Dermis blood vessel endothelial cell (primary cell): ENCODE data around the gene SPEF1. TPM values are rescaled to one million over a fixed set of nuclear protein-coding genes. Genes with fewer than 3 reads are reported as not detected.

ENCODE experiments used
- DNase-seq: peaks from one replicate; pipeline ENCODE4 v3.0.0; 2010
- total RNA-seq: library from RNA; depleted of rRNA; stranded (reverse); fragments of >200 nt; gene quantifications from 2 replicates; pipeline ENCODE4 v1.2.3, GENCODE V29; 2014

The SPEF1 gene
- total RNA-seq, 1 donor from 2014 or later = not detected

DNA sequence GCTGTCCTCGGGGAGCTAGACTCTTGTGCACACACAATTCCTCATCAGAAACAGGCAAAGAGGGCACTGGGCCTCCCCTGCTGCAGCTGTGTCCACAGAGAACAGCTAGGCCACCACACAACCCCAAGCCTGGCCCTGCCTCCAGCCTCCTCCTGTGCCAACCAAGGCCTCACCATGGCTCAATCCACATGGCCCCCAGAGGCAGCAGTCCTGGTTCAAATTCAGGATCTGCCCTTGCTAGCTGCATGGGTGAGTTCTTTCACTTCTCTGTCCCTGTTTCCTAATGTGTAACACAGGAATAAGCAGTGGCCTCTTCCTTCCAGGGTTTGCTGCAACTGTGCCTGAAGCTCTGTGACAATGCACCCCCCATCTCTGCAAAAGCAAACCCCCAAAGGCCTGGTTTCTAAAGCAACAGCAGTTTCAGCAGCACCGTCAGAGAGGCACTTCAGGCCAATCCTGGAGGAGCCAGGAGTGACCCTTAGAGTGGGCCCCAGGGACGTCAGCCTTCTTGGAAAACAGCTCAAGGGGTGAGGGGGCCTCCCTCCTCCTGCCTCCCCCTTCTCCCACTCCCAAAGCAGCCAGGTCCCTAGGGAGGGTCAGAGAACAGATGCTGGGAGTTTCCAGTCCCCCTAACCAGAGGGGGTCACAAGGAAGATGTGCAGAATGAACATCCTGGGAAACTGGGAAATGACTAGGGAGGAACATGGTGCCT, 15.9 kb downstream of the SPEF1 start:
- DNase-seq = no peak

DNA sequence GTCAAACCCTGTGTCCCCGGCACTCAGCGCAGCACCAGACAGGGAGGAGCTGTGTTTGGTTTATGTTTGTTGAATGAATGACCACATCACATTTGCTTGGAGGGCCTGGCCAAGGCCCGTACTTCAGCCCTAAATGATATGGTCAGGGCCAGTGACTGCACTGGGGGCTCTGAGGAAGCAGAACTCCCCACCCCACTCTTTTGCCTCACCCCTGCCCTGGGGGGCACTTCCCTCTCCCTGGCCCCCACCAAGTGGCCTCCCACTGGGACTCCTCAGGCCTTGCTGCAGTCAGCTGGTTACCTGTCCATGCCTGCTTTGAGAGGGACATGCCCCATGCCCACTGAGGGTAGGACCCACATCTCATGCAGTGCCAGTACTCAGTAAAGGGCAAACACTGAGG, 16.6 kb downstream of the SPEF1 start:
- no peak for DNase-seq

DNA sequence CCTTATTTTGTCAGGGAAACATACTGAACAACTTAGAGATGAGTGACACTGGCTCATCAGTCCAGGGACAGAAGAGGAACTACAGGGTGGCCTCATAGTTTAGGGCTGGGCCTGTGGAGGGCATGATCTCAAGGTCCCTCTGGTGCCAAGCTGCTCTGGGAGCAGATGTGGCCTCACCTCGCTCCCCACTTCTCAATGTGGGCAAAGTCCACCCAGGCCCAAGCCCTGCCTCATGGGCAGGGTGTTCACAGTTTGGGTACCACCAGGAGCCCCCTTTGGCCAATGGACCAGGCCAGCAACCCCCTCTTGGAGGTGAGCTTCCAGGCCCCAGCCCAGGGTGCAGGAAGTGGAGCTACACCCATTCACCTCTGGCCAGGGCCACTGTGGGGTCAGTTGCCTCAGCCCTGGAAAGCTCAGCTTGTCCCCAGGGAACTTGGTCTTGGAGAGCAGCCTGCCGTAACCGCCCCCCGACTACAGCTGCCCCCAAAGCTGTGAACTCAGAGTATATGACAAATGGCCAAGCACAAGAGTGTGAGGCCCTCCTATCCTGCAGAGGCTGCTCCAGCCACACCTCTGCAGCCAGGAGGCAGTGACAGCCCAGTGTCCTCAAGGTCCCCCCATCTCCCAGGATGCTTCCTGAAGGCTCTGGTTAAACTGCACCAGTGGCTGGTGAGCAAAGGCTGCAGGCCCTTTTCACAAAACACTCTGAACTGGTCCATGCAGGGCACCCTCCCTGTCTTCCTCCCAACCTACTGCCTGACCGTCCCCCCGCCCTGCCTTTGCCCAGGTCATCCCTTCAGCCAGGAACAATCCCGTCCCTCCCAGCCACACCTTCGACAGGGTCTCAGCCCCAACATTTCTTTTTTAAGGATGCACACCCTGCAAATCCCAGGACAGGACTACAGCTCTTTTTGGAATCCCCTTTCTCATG, 17.3 kb downstream of the SPEF1 start:
- no peak for DNase-seq

DNA sequence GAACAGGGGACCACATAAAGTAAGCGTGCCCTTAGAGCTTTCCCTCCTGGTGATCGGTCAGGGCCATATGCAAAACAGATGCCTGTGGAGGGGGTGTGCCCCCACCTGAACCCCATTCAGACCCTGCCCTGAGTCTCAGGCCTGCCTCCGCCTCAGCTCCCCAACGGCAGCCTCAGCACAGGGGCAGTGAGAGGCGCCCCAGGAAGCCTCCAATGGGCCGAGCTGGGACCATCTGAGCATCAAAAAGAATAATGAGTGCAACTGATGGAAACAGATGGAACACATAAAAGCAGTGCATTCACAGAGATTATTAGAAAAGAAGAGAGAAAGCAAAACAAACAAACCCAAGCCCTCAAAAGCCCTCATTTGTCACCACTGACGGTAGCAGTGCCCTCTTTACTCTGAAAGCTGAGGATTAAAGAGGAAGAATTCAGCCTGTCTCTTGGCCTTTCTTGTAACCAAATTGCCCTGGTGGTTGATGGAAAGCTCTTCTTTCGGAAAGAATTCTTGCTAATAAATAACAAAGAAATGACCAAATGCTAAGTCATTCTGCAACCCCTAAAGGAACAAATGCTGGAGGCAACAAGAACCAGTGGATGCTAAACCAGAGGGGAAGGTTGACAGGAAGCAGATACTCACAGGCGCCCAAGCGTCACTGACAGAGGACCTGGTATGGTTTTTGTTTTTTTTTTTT, 20.4 kb downstream of the SPEF1 start:
- DNase-seq = no peak

DNA sequence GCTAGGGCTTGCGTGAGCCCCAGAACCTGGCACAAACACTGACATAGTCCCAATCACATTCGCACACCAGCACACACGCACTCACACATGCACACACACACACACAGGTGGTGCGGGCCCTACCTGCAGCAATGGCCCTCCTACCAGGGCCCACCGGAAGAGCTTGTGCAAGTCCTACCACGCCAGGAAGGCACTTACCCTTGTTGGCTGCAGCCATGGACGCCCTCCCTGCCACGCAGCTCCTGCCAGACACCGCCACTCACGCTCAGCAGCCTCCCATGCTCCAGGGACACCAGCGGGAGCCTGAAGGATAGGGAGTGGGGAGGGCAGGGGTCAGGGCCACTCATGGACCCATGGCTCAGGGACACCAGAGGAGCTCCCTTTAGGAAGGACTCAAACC, 21.4 kb downstream of the SPEF1 start:
- no peak for DNase-seq

DNA sequence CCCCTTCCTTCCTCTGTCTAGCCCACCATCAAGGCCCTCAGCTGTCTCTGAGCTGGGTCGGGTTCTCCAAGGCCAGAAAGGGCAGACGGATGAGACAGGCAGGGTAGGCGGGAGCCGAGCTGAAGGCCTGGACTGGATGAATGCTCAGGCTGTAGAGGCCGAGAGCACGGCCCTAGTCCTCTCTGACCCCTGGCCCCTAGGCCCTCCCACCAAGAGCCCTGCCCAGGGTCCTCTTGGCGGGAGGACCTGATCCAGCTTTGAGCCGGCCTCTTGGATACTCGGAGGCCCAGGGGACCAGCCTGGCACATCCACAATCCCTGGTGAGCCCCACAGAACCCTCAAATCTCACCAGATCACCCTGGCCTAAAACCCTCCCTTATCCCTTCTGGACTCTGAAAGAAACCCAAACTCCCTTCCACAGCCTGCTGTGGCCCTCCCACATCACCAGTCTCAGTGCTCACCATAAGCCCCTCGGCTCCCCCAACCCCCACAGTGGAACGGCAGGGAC, 21.9 kb downstream of the SPEF1 start:
- DNase-seq = no peak

DNA sequence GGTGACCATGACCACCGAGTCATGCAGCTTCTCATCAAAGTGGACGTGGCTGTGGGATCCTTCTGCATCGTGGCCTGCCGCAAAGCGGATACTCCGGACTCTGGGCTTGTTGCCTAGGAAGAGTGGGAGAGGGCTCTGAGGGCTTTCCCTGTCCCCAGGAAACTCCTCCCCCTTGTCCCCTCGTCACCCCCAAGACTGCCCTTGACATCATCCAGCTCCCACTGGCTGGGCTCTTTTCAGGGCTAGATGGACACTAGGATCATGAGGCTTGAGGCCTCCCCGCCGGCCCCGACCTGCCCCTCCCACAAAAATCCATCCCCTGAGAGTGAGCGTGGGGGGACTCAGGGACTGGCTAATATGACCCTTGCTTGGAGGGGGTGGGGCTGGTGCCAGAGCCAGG, 22.7 kb downstream of the SPEF1 start:
- no peak for DNase-seq

DNA sequence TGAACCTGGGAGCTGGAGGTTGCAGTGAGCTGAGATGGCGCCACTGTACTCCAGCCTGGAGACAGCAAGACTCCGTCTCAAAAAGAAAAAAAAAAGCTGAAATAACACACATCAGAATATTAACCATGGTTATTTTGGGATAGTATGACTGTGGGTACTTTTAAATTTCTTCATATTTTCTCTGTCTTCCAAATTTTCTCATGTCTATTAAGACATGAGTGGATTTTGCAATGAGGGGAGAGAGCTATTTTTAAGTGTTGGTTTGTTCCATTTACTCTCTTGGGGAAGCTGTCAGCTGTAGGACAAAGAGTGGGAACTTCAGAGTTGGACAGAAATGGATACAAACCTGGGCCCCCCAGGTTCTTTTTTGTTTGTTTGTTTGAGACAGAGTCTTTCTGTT, 24.0 kb downstream of the SPEF1 start:
- DNase-seq = no peak

DNA sequence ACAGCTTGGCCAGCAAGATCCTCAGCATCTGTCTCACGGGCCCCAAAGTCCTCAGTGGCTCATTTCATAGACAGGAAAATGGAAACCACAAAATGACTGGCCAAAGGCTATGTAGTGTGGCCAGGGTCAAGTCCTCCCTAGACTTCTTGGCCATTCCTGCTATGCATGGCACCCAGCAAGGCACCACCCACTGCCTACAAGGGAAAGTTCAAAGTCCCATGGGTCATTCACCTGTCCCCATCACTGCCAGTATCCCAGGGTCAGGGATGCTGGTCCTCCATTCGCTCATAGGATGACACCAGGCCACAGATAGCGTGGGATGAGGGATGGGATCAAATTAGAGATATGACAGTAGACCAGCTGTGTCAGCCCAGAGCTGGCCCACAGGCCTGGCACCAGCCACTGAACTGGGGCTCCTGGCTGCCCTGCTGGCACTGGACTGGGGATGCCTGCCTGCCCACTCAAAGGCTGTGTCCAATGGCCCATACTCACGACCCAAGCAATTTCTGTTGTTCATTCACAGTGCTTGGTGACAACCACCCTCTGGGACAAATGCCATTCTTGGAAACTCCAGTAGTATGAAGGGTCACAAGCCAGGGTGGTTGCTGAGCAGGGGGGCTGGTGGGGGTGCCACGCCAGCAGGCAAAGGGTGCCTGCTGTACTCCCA, 25.3 kb downstream of the SPEF1 start:
- no peak for DNase-seq

DNA sequence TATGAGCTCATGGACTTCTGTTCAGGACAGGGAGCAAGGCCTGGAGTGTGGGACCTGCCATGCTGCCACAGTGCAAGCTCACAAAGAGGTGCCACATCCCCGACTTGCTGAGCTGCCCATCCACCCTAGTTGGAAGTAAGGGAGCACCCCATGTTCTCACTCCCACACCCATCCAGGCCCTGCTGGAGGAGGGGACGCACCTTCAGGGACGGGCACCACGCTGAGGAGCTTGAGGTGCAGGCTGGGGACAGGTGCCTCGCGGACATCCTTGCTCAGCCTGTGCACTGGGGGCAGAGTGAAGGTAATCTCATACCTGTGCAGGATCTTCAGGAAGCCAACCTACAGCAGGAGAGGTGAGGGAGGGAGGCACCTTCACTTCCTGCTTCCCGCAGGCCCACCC, 26.0 kb downstream of the SPEF1 start:
- no peak for DNase-seq

DNA sequence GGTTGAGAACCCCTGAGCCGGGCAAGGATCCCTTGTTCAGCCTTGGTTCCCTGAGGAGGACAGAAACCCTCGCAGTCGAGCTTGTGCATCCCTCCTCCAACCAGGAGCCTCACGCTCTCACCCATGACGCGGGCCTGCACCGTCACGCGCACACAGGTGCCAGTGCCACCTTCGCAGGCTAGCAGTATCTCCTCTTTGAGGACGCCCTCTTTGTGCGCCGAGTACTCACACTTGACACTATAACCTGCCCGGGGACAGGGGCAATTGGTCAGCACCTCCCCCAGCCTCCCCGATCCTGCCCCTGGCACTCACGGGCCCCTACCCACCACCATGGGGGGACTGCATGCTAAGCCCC, 27.0 kb downstream of the SPEF1 start:
- DNase-seq = no peak

DNA sequence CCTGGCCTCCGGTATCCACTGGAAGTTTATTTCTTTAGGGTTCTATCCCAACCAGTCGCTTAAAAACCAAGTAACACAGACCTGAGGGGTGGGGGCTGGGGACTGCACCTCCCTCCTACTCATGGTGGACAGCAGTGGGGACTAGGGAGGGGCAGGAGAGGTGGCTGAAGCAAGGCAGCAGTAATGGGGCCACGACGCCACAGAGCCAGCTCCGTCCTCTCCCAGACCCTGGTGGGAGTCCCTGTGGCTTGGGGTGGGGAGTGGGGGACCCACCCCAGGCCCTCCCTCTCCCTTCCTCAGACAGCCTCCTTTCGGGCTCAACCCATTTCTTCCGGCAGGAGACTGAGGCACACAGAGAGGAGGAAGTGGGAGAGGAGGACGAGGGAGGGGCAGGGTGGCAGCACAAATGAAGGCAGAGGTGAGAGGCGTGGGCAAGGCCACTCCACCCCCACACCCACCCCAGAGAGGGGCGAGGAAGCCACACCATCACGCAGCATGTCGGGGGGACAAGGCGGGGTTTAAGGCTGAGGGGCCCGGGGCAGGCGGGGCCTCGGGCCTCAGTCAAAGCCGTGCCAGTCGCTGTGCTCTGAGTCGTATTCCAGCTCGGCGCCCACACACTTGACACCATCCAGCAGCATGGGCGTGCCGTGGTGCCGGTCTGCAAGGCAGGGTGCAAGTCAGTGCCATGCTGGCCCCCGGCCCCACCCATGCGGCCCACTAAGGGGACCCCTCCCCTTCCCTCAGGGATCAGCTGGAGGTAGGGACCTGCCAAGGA, 27.6 kb downstream of the SPEF1 start:
- no peak for DNase-seq

DNA sequence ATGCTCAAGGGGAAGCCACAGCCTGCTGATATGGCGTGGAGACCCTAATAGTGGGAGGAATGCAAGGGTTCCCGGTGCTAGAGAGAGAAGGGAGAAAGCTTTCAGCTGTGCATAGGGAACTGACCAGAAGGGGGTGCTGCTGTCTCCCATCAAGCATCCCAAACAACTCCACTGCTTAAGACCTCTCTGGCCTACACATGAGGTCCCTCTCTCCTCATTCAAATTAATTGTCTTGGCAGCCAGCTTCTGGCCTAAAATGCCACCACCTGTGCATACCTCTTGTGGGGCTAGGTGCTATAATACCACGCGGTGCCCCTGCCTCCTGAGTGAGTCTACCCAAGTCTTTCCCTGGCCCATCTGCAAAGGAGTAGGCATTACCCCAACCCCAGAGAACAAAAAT, 28.1 kb downstream of the SPEF1 start:
- DNase-seq = peak; percentile 86

DNA sequence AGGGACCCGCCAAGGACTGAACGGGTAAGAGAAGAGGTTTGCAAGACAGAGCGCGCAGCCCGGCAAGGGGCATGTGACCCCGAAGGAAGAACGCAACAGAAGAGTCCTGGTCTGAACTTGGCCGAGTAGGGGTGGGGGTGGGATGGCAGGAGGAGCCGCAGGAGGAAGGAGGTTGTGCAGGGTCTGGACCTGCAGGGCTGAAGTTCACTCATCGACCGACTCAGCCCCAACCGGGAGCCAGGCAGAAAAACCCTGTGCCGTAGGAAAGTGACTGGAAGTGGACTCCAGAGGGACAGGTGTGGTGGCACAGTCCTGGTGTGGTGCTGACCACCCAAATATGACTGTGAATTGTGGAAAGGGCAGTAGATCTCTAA, 28.9 kb downstream of the SPEF1 start:
- no peak for DNase-seq

DNA sequence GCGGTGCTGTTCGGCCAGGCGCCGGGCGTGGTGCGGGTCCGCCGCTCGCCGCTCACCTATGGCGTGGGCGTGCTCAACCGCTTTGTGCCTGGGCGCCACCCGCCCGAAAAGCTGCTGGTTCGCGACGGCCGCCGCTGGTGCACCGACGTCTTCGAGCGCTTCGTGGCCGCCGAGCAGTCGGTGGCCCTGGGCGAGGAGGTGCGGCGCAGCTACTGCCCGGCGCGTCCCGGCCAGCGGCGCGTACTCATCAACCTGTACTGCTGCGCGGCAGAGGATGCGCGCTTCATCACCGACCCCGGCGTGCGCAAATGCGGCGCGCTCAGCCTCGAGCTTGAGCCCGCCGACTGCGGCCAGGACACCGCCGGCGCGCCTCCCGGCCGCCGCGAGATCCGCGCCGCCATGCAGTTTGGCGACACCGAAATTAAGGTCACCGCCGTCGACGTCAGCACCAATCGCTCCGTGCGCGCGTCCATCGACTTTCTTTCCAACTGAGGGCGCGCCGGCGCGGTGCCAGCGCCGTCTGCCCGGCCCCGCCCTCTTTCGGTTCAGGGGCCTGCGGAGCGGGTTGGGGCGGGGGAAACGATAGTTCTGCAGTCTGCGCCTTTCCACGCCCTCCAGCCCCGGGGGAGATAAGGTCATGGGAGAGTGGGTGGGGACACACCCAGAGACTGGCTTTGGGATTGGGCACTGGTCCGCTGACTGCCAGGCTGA, 29.4 kb downstream of the SPEF1 start:
- no peak for DNase-seq

DNA sequence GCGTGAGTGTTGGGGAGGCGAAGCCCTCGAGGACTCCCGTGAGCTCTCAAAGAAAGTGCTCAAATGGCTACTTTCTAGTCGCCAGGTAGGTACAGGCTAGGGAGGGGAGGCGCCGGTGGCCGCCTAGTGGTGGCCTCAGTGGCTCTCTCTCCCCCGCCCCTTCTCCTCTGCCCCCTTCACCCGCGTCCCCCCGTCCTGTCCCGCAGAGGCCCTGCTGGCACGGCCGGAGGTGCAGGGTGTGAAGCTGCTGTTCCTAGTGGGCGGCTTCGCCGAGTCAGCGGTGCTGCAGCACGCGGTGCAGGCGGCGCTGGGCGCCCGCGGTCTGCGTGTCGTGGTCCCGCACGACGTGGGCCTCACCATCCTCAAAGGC, 30.0 kb downstream of the SPEF1 start:
- DNase-seq = no peak

DNA sequence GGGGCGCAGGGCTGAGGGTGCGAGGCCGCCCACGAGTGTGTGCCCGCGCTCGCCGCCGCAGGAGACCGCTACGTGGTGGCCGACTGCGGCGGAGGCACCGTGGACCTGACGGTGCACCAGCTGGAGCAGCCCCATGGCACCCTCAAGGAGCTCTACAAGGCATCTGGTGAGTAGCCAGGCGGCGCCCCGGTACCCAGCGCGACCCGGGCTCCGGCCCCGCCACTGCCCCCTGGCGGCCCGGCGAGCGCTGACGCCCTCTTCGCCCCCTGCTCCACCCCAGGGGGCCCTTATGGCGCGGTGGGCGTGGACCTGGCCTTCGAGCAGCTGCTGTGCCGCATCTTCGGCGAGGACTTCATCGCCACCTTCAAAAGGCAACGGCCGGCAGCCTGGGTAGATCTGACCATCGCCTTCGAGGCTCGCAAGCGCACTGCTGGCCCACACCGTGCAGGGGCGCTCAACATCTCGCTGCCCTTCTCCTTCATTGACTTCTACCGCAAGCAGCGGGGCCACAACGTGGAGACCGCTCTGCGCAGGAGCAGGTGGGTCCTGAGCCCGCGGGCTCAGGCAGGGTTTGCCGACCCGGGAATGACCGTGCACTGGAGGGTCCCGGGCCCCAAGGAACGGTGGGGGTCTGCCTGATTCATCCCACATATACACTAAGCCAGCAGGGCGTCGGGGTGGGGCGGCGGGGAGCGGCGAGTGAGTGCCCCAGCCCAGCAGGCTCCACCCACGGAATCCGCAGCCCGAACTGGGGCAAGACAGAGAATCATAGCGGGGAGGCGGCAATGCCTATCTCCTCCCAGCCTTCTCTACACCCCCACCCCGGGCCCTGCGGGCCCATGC, 31.3 kb downstream of the SPEF1 start:
- peak; percentile 10 for DNase-seq

DNA sequence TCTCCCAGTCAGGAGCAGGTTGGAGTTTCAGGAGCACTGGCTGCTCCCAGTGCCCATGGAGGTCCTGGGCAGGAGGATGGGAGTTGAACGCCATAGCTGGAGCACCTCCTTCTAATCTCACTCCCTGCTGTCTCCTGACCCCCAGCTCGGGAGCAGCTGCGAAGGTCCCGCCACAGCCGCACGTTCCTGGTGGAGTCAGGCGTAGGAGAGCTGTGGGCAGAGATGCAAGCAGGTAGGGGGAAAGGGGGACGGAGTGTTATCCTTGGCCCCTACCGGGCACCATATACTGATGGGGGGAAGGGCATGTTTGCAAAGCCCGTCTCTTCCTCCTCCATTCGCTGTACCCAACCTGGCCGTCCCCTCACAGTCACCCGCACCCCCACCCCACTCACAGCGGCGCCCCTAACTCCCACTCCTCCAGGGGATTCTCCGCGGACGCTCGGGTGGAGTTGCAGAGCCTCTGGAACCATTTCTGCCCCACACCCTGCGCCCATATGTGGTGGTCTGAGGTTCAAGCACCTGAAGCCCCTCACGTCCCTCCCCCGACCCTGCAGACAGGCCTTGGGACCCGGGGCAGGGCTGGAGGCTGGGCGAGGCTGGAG, 32.1 kb downstream of the SPEF1 start:
- no peak for DNase-seq

DNA sequence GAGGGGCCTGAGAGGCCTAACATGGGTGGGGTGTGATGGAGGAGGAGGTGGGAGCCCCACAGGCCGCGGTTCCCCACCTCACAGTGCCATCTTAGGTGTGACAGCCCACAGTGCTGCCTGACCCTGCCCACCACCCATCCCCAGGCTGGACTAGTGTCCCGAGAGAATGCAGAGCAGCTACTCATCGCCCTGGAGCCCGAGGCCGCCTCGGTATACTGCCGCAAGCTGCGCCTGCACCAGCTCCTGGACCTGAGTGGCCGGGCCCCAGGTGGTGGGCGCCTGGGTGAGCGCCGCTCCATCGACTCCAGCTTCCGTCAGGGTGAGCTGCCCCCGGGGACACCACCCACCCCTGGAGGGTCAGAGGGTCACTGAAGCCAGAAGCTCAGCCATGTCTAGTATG, 33.2 kb downstream of the SPEF1 start:
- DNase-seq = no peak

DNA sequence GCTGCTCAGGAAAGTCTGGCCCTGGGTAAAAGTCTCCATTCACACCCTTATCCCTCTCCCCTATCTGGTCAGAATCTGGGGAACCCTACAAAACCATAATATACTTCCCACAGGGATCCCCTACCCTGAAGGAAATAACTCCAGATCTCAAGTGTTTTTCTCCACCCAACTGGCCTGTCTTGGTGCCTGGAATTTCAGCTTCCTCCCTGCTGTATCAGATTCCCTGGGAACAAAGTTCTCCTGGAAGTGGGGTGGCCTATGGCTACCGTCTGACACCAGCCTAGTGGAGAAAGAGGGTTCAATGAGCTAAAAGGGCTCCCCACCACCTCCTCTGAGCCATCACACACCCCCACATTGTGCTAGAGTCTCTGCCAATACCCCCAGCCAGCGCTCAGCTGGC, 33.8 kb downstream of the SPEF1 start:
- no peak for DNase-seq
